Suprapubic skin (tissue), 4 donors: ENCODE results near the gene SBNO2. TPM values are rescaled to one million over a fixed set of nuclear protein-coding genes. Genes with fewer than 3 reads are reported as not detected.

Source experiments
- DNase-seq, 2 donors: peaks; one replicate each; pipeline ENCODE4 v3.0.0-alpha.2; 2019; ENCODE audit warnings: low spot score in 2 of 2
- H3K27ac ChIP-seq: fragments of 200-600 bp; sonication (generic); one replicate; pipeline ENCODE4 v1.5.1; 2019
- H3K27me3 ChIP-seq: fragments of 200-600 bp; sonication (generic); one replicate; pipeline ENCODE4 v1.5.1; 2019
- H3K36me3 ChIP-seq: fragments of 200-600 bp; sonication (generic); one replicate; pipeline ENCODE4 v1.5.1; 2019
- H3K4me1 ChIP-seq: fragments of 200-600 bp; sonication (generic); one replicate; pipeline ENCODE4 v1.5.1; 2019
- H3K4me3 ChIP-seq: fragments of 200-600 bp; sonication (generic); one replicate; pipeline ENCODE4 v1.5.1; 2019; ENCODE audit warnings: mild to moderate bottlenecking
- H3K9me3 ChIP-seq: fragments of 200-600 bp; sonication (generic); one replicate; pipeline ENCODE4 v1.5.1; 2019
- CTCF ChIP-seq, 2 donors: fragments of 200-600 bp in 1 of 2; fragments of 450-650 bp in 1 of 2; sonication (generic) in 1 of 2; IDR thresholded peaks; one replicate each; pipeline ENCODE4 v1.5.1; 2016 to 2019; ENCODE audit warnings: antibody characterized with exemption in 2 of 2, mild to moderate bottlenecking in 1 of 2, moderate library complexity in 1 of 2
- EP300 ChIP-seq: sonication (generic); formaldehyde crosslinking; IDR thresholded peaks from one replicate; pipeline ENCODE4 v1.6.1; 2017; ENCODE audit warnings: antibody characterized with exemption
- POLR2A ChIP-seq, 2 donors: fragments of 450-650 bp; IDR thresholded peaks; one replicate each; pipeline ENCODE4 v1.6.1; 2017; ENCODE audit warnings: antibody characterized with exemption in 2 of 2, mild to moderate bottlenecking in 2 of 2, moderate library complexity in 2 of 2
- POLR2AphosphoS5 ChIP-seq, 3 donors: sonication (generic); formaldehyde crosslinking; IDR thresholded peaks; one replicate each; pipeline ENCODE4 v1.6.1; 2017; ENCODE audit warnings: antibody characterized with exemption in 3 of 3
- WGBS: methylation state at CpG from one replicate; pipeline ENCODE4 v1.1.5; 2018; 5-methylcytosine and 5-hydroxymethylcytosine counted together
- total RNA-seq, 4 donors: library from RNA; depleted of rRNA; stranded (reverse); fragments of >200 nt; gene quantifications; one replicate each; pipeline ENCODE4 v1.1.0, GENCODE V29; 2016

Gene SBNO2
- total RNA-seq, 4 donors from 2014 or later = 36.7 to 58.9 (median 45.5) TPM

GRCh38 chr19:1085676-1086442 is 88.2 kb downstream of the SBNO2 start:
- no peaks in the 10 kb centered on the region for H3K27me3 ChIP-seq
- H3K4me3 ChIP-seq = no peak overlapping the region
- H3K4me1 ChIP-seq = peaks cover 51% of the 10 kb centered on the region
- WGBS = 73% methylated on average over 15 of the region's 38 CpGs
- no peak for DNase-seq
- H3K36me3 ChIP-seq = peaks cover 36% of the 10 kb centered on the region
- TF ChIP-seq POLR2AphosphoS5 (IDR thresholded peaks at IDR 0.05) = no peak
- no peak for TF ChIP-seq CTCF (IDR thresholded peaks at IDR 0.05)
- TF ChIP-seq POLR2A (IDR thresholded peaks at IDR 0.05) = no peak
- no peak for TF ChIP-seq EP300
- no peak overlapping the region for H3K27ac ChIP-seq
- H3K9me3 ChIP-seq = no peaks in the 10 kb centered on the region

DNA sequence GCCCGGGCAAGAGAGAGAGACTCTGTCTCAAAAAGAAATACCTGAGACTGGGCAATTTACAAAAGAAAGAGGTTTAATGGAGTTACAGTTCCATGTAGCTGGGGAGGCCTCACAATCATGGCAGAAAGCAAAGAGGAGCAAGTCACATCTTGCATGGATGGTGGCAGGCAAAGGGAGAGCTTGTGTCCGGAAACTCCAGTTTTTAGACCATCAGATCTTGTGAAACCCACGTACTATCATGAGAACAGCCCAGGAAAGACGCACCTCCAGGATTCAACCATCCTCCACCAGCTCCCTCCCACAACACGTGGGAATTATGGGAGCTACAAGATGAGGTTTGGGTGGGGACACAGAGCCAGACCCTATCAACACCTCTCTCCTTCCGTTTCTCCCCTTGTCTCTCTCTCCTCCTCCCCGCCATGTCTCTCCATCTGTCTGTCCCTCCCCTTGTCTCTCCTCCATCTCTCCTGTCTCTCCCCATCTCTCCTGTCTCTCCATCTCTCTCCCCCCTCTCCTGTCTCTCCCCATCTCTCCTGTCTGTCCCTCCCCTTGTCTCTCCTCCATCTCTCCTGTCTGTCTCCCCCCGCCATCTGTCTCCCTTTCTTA is 88.9 kb downstream of the SBNO2 start:
- peaks cover 37% of the 10 kb centered on the region for H3K36me3 ChIP-seq
- H3K27me3 ChIP-seq = no peaks in the 10 kb centered on the region
- WGBS = 75% methylated on average over 8 of the region's 8 CpGs
- TF ChIP-seq POLR2A (IDR thresholded peaks at IDR 0.05) (no peak), EP300 (no peak), CTCF (IDR thresholded peaks at IDR 0.05) (no peak), POLR2AphosphoS5 (IDR thresholded peaks at IDR 0.05) (no peak)
- H3K9me3 ChIP-seq = no peaks in the 10 kb centered on the region
- H3K4me1 ChIP-seq = peaks cover 51% of the 10 kb centered on the region
- H3K27ac ChIP-seq = no peak overlapping the region
- H3K4me3 ChIP-seq = no peak overlapping the region
- no peak for DNase-seq

GRCh38 chr19:1084024-1084868 is 89.8 kb downstream of the SBNO2 start:
- Histone ChIP-seq H3K27ac (no peak overlapping the region), H3K27me3 (no peaks in the 10 kb centered on the region), H3K4me3 (no peak overlapping the region), H3K4me1 (peaks cover 46% of the 10 kb centered on the region), H3K9me3 (no peaks in the 10 kb centered on the region), H3K36me3 (peaks cover 33% of the 10 kb centered on the region)
- TF ChIP-seq EP300 (no peak), POLR2AphosphoS5 (IDR thresholded peaks at IDR 0.05) (no peak), POLR2A (IDR thresholded peaks at IDR 0.05) (no peak), CTCF (IDR thresholded peaks at IDR 0.05) (no peak)
- WGBS = 79% methylated on average over 40 of the region's 43 CpGs
- DNase-seq = no peak

- Histone ChIP-seq H3K4me1 (peaks cover 39% of the 10 kb centered on the region), H3K9me3 (no peaks in the 10 kb centered on the region), H3K27me3 (no peaks in the 10 kb centered on the region), H3K36me3 (peaks cover 22% of the 10 kb centered on the region), H3K27ac (peak overlapping the region; percentile 30), H3K4me3 (peak overlapping the region; percentile 42)
- DNase-seq = no peak
- no peak for TF ChIP-seq EP300
- peak in 1 of 3 donors; percentile 33 for TF ChIP-seq POLR2AphosphoS5 (IDR thresholded peaks at IDR 0.05)
- 89% methylated on average over 42 of the region's 59 CpGs for WGBS
Observed at GRCh38 chr19:1082928-1083816, 90.9 kb downstream of the SBNO2 start.
